ENCODE measurements around the gene ANKRD65.

- TF ChIP-seq CTCF (IDR thresholded peaks at IDR 0.05) (no peak), POLR2A (IDR thresholded peaks at IDR 0.05) (no peak)
Observed at GRCh38 chr1:1434824-1435105, 13.7 kb upstream of the ANKRD65 start.
